GM23338 (cell line): ENCODE data around the gene IGF2. TPM values are rescaled to one million over a fixed set of nuclear protein-coding genes. Genes with fewer than 3 reads are reported as not detected.
"Not testable (repeated sequence)": the region's sequence is repeated elsewhere in the genome, so short reads cannot be mapped to it uniquely, and the experiment has no call there.

Source experiments
- ATAC-seq: fragments of 200-7000 bp; cut with Tn5 transposase; 3 replicates; pipeline ENCODE4 v1.9.1; 2020
- DNase-seq: peaks from one replicate; pipeline ENCODE4 v3.0.0-alpha.2; 2015; ENCODE audit warnings: low spot score
- H2AFZ ChIP-seq: fragments of 200-600 bp; sonication (generic); 2 replicates; pipeline ENCODE4 v1.8.0; 2016; ENCODE audit warnings: antibody characterized with exemption, mild to moderate bottlenecking, moderate library complexity
- H3F3A ChIP-seq: fragments of 200-600 bp; sonication (generic); replicated peaks from 2 replicates; pipeline ENCODE4 v1.8.0; 2017; ENCODE audit warnings: antibody characterized with exemption, mixed run types, low read depth
- H3K27ac ChIP-seq: fragments of 200-600 bp; sonication (generic); 2 replicates; pipeline ENCODE4 v1.6.1; 2016; ENCODE audit warnings: low read depth
- H3K27me3 ChIP-seq: fragments of 200-600 bp; sonication (generic); 2 replicates; pipeline ENCODE4 v1.8.0; 2016; ENCODE audit warnings: mild to moderate bottlenecking, mixed run types, moderate library complexity; ENCODE audit not compliant: insufficient read depth
- H3K36me3 ChIP-seq: fragments of 200-600 bp; sonication (generic); 2 replicates; pipeline ENCODE4 v1.8.0; 2016; ENCODE audit warnings: mild to moderate bottlenecking; ENCODE audit not compliant: insufficient read depth
- H3K4me1 ChIP-seq: fragments of 200-600 bp; sonication (generic); 2 replicates; pipeline ENCODE4 v1.8.0; 2016; ENCODE audit warnings: mild to moderate bottlenecking, moderate library complexity; ENCODE audit not compliant: insufficient read depth
- H3K4me2 ChIP-seq: fragments of 200-600 bp; sonication (generic); 2 replicates; pipeline ENCODE4 v1.7.1; 2017; ENCODE audit warnings: mixed run types
- H3K4me3 ChIP-seq: fragments of 200-600 bp; sonication (generic); 2 replicates; pipeline ENCODE4 v1.6.1; 2016; ENCODE audit warnings: mixed run types
- H3K79me2 ChIP-seq: fragments of 200-600 bp; sonication (generic); replicated peaks from 2 replicates; pipeline ENCODE4 v1.8.0; 2017; ENCODE audit warnings: mild to moderate bottlenecking; ENCODE audit not compliant: insufficient read depth
- H3K9me2 ChIP-seq: fragments of 200-600 bp; sonication (generic); 2 replicates; pipeline ENCODE4 v1.8.0; 2017; ENCODE audit not compliant: insufficient read depth
- H4K20me1 ChIP-seq: fragments of 200-600 bp; sonication (generic); replicated peaks from 2 replicates; pipeline ENCODE4 v1.8.0; 2017; ENCODE audit warnings: mild to moderate bottlenecking; ENCODE audit not compliant: insufficient read depth
- H3K27ac Mint-ChIP-seq: 2 replicates; pipeline ENCODE4 v1.8.0; 2020; ENCODE audit warnings: inconsistent platforms, mild to moderate bottlenecking, moderate library complexity, mixed read lengths
- H3K27me3 Mint-ChIP-seq: 3 replicates; pipeline ENCODE4 v1.8.0; 2022; ENCODE audit warnings: low read depth, mild to moderate bottlenecking, moderate library complexity, mixed read lengths, inconsistent platforms; ENCODE audit not compliant: insufficient read depth, poor library complexity
- H3K36me3 Mint-ChIP-seq: 3 replicates; pipeline ENCODE4 v1.8.0; 2021; ENCODE audit warnings: low read depth, mild to moderate bottlenecking, inconsistent platforms, moderate library complexity, mixed read lengths
- H3K4me1 Mint-ChIP-seq: 3 replicates; pipeline ENCODE4 v1.8.0; 2020; ENCODE audit warnings: mild to moderate bottlenecking, inconsistent platforms, mixed read lengths
- H3K4me3 Mint-ChIP-seq: 3 replicates; pipeline ENCODE4 v1.8.0; 2021; ENCODE audit warnings: moderate library complexity, mild to moderate bottlenecking, inconsistent platforms, mixed read lengths
- H3K9me3 Mint-ChIP-seq: 3 replicates; pipeline ENCODE4 v1.8.0; 2020; ENCODE audit warnings: moderate library complexity, mild to moderate bottlenecking, inconsistent platforms, mixed read lengths
- CREB1 ChIP-seq: fragments of 250-450 bp; sonication (Bioruptor Pico); IDR thresholded peaks from 2 replicates; pipeline ENCODE4 v1.5.0; 2020; ENCODE audit warnings: low read depth, mild to moderate bottlenecking, moderate library complexity
- CTCF ChIP-seq, 2 experiments: fragments of 200-600 bp in 1 of 2; sonication (generic) in 1 of 2; conservative IDR thresholded peaks; 2 replicates each; pipeline versions ENCODE4 v1.5.1 to v1.6.1; 2016 to 2017; ENCODE audit warnings: antibody characterized with exemption in 2 of 2, low read depth in 2 of 2, mild to moderate bottlenecking in 2 of 2, moderate library complexity in 1 of 2
- EZH2 ChIP-seq: fragments of 200-600 bp; sonication (generic); IDR thresholded peaks from one replicate; pipeline ENCODE4 v1.8.0; 2017; ENCODE audit warnings: antibody characterized with exemption, mild to moderate bottlenecking, low read depth; ENCODE audit not compliant: unreplicated experiment
- EZH2phosphoT487 ChIP-seq: fragments of 200-600 bp; sonication (generic); IDR thresholded peaks from one replicate; pipeline ENCODE4 v1.8.1; 2018; ENCODE audit warnings: antibody characterized with exemption; ENCODE audit not compliant: unreplicated experiment
- JUNB ChIP-seq: IDR thresholded peaks from one replicate; pipeline ENCODE4 v1.6.1; 2016; ENCODE audit warnings: antibody characterized with exemption; ENCODE audit not compliant: unreplicated experiment
- NANOG ChIP-seq: IDR thresholded peaks from 2 replicates; pipeline ENCODE4 v1.6.1; 2016; ENCODE audit warnings: antibody characterized with exemption, borderline replicate concordance
- POLR2AphosphoS5 ChIP-seq: IDR thresholded peaks from 2 replicates; pipeline ENCODE4 v1.6.1; 2016; ENCODE audit warnings: antibody characterized with exemption, low read depth
- ZNF114 ChIP-seq: fragments of 250-450 bp; sonication (Bioruptor Pico); IDR thresholded peaks from 2 replicates; pipeline ENCODE4 v1.5.0; 2020; ENCODE audit warnings: mild to moderate bottlenecking, moderate library complexity
- polyA plus RNA-seq: library from polyadenylated mRNA; unstranded; fragments of >200 nt; fragmentation: Nextera tagmentation; extraction: Ambion mirVana; gene quantifications from 2 replicates; pipeline ENCODE4 v1.2.1, GENCODE V29; 2016
- total RNA-seq: library from RNA; depleted of rRNA; stranded (reverse); fragments of >200 nt; shearing (Covaris generic); gene quantifications from 2 replicates; pipeline ENCODE4 v1.2.3, GENCODE V29; 2014
- TF ChIP-seq, protein P1 (sequence below): IDR thresholded peaks from 2 replicates; pipeline ENCODE4 v1.6.1; 2016; ENCODE audit warnings: antibody characterized with exemption
- TF ChIP-seq, protein P2 (sequence below): IDR thresholded peaks from one replicate; pipeline ENCODE4 v1.6.1; 2018; ENCODE audit warnings: antibody characterized with exemption; ENCODE audit not compliant: unreplicated experiment

The IGF2 gene
- total and polyA plus RNA-seq, 2 experiments from 2014 or later, result 1.4 to 4.0 TPM

DNA sequence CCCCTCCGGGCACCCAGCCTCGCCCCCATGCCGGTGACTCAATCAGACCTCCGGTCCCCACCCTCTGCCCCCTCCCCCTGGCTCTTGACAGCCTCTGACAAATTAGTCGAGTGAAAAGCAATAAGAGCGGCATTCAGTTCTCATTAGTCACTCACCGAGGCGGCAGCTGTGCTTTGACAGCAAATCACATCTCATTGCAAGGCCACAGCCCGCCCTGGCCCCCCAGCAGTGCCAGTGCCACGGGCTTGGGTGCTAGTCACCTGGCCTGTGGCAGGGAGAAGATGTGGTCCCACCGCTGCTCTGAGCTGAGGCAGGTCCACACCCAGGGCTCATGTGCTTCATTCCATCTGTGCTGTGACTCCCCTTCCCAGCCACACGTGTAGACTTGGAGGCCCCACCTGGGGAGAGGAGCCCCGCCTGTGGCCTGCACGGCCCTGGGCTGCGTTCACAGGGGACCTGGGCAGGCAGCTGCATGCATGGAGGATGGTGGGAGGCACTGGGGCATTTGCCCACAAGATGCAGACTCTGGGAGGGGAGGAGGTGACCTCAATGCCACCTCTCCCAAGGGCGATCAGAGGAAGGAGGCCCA lies 39.8 kb upstream of the IGF2 start:
- TF ChIP-seq JUNB (no peak), CTCF (conservative IDR thresholded peaks at IDR 0.05; ENCODE audit: low read depth in 2 of 2) (no peak), EZH2 (no peak), ZNF114 (no peak), NANOG (no peak), POLR2AphosphoS5 (no peak), EZH2phosphoT487 (no peak), CREB1 (CRISPR knock-in tag) (no peak)
- TF ChIP-seq, protein P1, sequence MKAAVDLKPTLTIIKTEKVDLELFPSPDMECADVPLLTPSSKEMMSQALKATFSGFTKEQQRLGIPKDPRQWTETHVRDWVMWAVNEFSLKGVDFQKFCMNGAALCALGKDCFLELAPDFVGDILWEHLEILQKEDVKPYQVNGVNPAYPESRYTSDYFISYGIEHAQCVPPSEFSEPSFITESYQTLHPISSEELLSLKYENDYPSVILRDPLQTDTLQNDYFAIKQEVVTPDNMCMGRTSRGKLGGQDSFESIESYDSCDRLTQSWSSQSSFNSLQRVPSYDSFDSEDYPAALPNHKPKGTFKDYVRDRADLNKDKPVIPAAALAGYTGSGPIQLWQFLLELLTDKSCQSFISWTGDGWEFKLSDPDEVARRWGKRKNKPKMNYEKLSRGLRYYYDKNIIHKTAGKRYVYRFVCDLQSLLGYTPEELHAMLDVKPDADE, result no peak
- TF ChIP-seq, protein P2, sequence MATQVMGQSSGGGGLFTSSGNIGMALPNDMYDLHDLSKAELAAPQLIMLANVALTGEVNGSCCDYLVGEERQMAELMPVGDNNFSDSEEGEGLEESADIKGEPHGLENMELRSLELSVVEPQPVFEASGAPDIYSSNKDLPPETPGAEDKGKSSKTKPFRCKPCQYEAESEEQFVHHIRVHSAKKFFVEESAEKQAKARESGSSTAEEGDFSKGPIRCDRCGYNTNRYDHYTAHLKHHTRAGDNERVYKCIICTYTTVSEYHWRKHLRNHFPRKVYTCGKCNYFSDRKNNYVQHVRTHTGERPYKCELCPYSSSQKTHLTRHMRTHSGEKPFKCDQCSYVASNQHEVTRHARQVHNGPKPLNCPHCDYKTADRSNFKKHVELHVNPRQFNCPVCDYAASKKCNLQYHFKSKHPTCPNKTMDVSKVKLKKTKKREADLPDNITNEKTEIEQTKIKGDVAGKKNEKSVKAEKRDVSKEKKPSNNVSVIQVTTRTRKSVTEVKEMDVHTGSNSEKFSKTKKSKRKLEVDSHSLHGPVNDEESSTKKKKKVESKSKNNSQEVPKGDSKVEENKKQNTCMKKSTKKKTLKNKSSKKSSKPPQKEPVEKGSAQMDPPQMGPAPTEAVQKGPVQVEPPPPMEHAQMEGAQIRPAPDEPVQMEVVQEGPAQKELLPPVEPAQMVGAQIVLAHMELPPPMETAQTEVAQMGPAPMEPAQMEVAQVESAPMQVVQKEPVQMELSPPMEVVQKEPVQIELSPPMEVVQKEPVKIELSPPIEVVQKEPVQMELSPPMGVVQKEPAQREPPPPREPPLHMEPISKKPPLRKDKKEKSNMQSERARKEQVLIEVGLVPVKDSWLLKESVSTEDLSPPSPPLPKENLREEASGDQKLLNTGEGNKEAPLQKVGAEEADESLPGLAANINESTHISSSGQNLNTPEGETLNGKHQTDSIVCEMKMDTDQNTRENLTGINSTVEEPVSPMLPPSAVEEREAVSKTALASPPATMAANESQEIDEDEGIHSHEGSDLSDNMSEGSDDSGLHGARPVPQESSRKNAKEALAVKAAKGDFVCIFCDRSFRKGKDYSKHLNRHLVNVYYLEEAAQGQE, result no peak
- Mint-ChIP-seq H3K9me3 (no peaks in the 10 kb centered on the region), H3K4me3 (no peak overlapping the region), H3K27me3 (peaks cover 16% of the 10 kb centered on the region), H3K36me3 (no peaks in the 10 kb centered on the region), H3K4me1 (no peaks in the 10 kb centered on the region; the same call in 2 of the 3 replicates), H3K27ac (no peak overlapping the region)
- H3K9me2 ChIP-seq, result no peaks in the 10 kb centered on the region
- H4K20me1 ChIP-seq, result no peaks in the 10 kb centered on the region
- no peak overlapping the region for H3K27ac ChIP-seq
- no peaks in the 10 kb centered on the region for H3K27me3 ChIP-seq
- ATAC-seq, result no peak
- no peaks in the 10 kb centered on the region for H3K4me1 ChIP-seq
- H3F3A ChIP-seq, result no peaks in the 10 kb centered on the region
- H3K4me3 ChIP-seq, result no peak overlapping the region
- DNase-seq, result no peak
- no peak overlapping the region for H2AFZ ChIP-seq
- H3K79me2 ChIP-seq, result no peaks in the 10 kb centered on the region
- H3K36me3 ChIP-seq, result no peaks in the 10 kb centered on the region
- H3K4me2 ChIP-seq, result no peak overlapping the region

DNA sequence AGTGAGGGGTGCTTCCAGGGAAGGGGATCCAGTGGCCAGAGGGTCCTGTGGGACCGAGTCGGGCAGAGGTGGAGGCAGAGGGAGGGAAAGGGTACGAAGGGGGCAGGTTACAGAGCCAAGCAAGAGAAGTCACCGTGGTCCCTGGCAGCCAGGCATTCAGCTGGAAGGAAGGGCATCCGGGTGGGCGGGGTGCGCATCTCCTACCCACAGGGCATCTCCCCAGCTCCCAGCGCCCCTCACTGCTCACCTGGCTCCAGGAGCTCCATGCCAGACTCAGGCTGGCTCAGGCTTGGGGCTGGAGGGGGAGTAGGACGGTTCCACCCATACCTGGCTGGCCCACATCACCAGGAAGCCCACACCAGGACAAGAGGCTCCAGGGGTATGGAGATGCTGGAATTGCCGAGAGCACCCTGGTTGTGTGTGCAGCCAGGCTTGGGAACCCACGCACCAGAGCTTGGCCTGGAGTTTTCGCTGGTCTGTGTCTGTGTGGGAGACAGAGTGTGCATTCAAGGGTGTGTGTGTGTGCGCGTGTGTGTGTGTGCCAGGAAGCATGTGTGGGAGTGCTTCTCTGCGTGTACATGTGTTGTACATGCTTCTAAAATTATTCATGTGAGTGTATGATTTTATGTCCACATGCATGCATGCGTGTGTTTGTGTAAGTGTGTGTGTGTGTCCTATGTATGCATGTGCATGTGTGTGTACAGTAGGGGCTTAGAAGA lies 39.0 kb upstream of the IGF2 start:
- DNase-seq, H3K4me2 ChIP-seq, H3K27ac Mint-ChIP-seq, H3K9me2 ChIP-seq, ATAC-seq, H3K79me2 ChIP-seq, H3K27me3 ChIP-seq, H4K20me1 ChIP-seq, H3K9me3 Mint-ChIP-seq, H3K27ac ChIP-seq, H3K4me3 ChIP-seq, H3K4me3 Mint-ChIP-seq, H3F3A ChIP-seq, H3K36me3 ChIP-seq, H2AFZ ChIP-seq, H3K36me3 Mint-ChIP-seq, H3K4me1 Mint-ChIP-seq, H3K4me1 ChIP-seq: not testable (repeated sequence)
- peaks cover 19% of the 10 kb centered on the region for H3K27me3 Mint-ChIP-seq
